ENCODE data around the gene DENND2A.

DENND2A gene

DNA sequence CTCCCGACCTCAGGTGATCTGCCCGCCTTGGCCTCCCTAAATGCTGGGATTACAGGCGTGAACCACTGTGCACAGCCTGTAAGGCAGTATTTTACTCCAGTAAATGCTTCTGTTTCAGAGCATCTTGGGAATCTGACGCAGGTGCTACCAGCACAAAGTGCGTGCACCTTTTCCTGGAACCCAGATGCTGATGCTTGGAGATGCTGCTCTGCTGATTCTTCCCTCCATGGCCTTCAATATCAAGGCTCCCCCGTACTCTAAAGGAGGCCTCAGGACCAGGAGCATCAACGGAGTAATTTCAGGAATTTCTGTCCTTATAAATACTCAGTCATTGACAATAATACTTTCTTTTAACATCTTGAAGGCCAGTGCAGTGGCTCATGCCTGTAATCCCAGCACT, 23.5 kb downstream of the DENND2A start:
- Histone ChIP-seq H3K36me3 (ENCODE audit: control insufficient read depth in 2 of 2, insufficient read depth in 2 of 2, low read length in 2 of 2) (no peaks in the 10 kb centered on the region), H3K9me3 (ENCODE audit: control insufficient read depth in 2 of 2, low read length in 2 of 2) (no peaks in the 10 kb centered on the region), H3K4me3 (ENCODE audit: low read length in 2 of 2) (no peak overlapping the region), H3K27ac (ENCODE audit: low read length) (no peak overlapping the region), H3K27me3 (ENCODE audit: control insufficient read depth in 1 of 2, insufficient read depth in 2 of 2, low read length in 2 of 2) (no peaks in the 10 kb centered on the region), H3K4me1 (ENCODE audit: control insufficient read depth, insufficient read depth, low read length) (no peaks in the 10 kb centered on the region), H3K9ac (ENCODE audit: low read length in 2 of 2) (no peak overlapping the region)

DNA sequence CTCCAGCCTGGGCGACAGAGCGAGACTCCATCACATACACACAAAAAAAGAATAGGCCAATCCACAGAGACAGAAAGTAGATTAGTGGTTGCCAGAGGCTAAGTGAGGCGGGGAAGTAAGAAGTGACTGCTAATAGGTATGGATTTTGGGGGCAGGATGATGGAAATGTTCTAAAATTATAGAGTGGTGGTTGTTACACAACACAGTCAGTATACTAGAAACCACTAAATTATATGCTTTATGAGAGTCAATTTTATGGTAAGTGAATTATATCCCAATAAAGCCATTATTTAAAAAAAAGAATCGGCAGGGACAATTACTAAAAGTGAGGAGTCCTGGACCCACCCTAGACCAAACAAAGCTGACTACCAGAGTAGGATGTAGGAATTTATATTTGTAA, 24.3 kb downstream of the DENND2A start:
- Histone ChIP-seq H3K4me3 (ENCODE audit: low read length in 2 of 2) (no peak overlapping the region), H3K27ac (ENCODE audit: low read length) (no peak overlapping the region), H3K9ac (ENCODE audit: low read length in 2 of 2) (no peak overlapping the region), H3K27me3 (ENCODE audit: control insufficient read depth in 1 of 2, insufficient read depth in 2 of 2, low read length in 2 of 2) (no peaks in the 10 kb centered on the region), H3K4me1 (ENCODE audit: control insufficient read depth, insufficient read depth, low read length) (no peaks in the 10 kb centered on the region), H3K9me3 (ENCODE audit: control insufficient read depth in 2 of 2, low read length in 2 of 2) (no peaks in the 10 kb centered on the region), H3K36me3 (ENCODE audit: control insufficient read depth in 2 of 2, insufficient read depth in 2 of 2, low read length in 2 of 2) (no peaks in the 10 kb centered on the region)

DNA sequence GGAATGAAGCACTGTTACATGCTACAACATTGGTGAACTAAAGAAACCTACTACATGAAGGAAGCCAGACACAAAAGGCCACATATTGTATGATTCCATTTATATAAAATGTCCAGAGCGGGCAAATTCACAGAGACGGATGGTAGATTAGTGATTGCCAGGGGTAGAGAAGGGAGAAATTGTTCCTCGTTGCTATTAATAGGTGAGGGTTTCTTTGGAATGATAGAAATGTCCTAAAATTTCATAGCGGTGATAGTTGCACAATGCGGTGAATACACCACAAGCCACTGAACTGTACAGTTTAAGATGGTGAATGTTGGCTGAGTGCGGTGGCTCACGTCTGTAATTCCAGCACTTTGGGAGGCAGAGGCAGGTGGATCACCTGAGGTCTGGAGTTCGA, 29.0 kb downstream of the DENND2A start:
- H3K9me3 ChIP-seq (ENCODE audit: control insufficient read depth in 2 of 2, low read length in 2 of 2) = no peaks in the 10 kb centered on the region
- no peaks in the 10 kb centered on the region for H3K27me3 ChIP-seq (ENCODE audit: control insufficient read depth in 1 of 2, insufficient read depth in 2 of 2, low read length in 2 of 2)
- no peaks in the 10 kb centered on the region for H3K36me3 ChIP-seq (ENCODE audit: control insufficient read depth in 2 of 2, insufficient read depth in 2 of 2, low read length in 2 of 2)
- H3K4me1 ChIP-seq (ENCODE audit: control insufficient read depth, insufficient read depth, low read length) = peaks cover 14% of the 10 kb centered on the region
- H3K4me3 ChIP-seq (ENCODE audit: low read length in 2 of 2) = no peak overlapping the region
- H3K27ac ChIP-seq (ENCODE audit: low read length) = no peak overlapping the region
- H3K9ac ChIP-seq (ENCODE audit: low read length in 2 of 2) = no peak overlapping the region

DNA sequence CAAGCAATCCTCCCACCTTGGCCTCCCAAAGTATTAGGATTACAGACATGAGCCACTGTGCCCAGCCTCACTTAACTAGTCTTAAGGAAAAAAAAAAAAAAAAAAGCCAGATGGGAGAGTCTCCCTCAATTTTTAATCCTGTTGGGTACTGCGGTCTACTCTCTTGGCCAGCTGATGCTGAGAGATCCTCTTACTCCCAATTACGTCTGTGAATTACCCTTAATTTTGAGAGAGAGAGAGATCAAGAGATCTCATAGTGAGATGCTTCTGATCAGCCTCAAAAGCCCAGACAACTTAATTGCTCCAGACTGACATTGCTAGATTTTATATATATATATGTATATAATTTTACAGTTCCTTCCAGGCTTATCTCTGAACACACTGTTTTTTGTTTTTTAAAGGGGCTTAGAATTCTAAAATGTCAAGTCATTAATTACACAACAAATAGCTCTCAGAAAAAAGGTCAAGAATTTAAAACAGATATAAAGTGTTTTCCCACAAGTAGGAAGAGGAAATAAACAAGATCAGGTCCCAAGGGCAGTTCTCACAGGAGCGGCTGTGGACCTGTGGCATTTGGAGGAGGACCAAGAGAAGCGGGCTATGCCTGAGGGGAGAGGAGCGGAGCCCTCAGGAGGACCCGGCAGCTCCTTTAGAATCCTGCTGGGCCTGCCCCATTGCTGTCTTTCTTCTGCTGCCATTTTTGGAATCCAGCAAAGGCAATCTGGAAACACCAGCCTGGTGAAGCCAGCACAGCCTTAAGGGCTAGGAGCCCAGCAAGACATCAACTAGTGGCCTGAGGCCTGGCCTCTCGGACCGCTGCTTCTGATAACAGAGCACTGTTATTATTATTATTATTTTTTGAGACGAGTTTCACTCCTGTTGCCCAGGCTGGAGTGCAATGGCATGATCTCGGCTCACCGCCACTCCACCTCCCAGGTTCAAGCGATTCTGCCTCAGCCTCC, 30.1 kb downstream of the DENND2A start:
- Histone ChIP-seq H3K9me3 (ENCODE audit: control insufficient read depth in 2 of 2, low read length in 2 of 2) (no peaks in the 10 kb centered on the region), H3K4me1 (ENCODE audit: control insufficient read depth, insufficient read depth, low read length) (peaks cover 21% of the 10 kb centered on the region), H3K36me3 (ENCODE audit: control insufficient read depth in 2 of 2, insufficient read depth in 2 of 2, low read length in 2 of 2) (no peaks in the 10 kb centered on the region), H3K9ac (ENCODE audit: low read length in 2 of 2) (no peak overlapping the region), H3K27ac (ENCODE audit: low read length) (no peak overlapping the region), H3K4me3 (ENCODE audit: low read length in 2 of 2) (no peak overlapping the region), H3K27me3 (ENCODE audit: control insufficient read depth in 1 of 2, insufficient read depth in 2 of 2, low read length in 2 of 2) (no peaks in the 10 kb centered on the region)

DNA sequence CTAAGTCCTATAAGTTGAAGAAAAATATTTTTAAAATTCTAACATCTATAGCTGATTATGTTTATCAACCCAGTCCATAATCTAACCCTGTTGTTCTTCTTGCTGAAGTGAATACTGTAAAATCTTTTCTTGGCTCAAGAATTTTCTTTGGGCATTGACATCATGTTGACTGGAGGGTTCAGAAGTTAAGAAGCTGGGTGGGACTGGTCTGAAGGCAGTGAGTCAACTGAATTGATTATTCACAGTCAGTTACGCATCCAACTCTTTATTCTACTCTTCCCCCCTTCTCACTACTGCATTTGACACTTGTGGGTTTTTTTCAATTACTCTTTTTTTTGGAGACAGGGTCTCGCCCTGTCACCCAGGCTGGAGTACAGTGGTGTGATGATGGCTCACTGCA, 31.0 kb downstream of the DENND2A start:
- H3K9me3 ChIP-seq (ENCODE audit: control insufficient read depth in 2 of 2, low read length in 2 of 2) = no peaks in the 10 kb centered on the region
- H3K9ac ChIP-seq (ENCODE audit: low read length in 2 of 2) = no peak overlapping the region
- no peak overlapping the region for H3K4me3 ChIP-seq (ENCODE audit: low read length in 2 of 2)
- H3K27me3 ChIP-seq (ENCODE audit: control insufficient read depth in 1 of 2, insufficient read depth in 2 of 2, low read length in 2 of 2) = no peaks in the 10 kb centered on the region
- no peak overlapping the region for H3K27ac ChIP-seq (ENCODE audit: low read length)
- peaks cover 21% of the 10 kb centered on the region for H3K4me1 ChIP-seq (ENCODE audit: control insufficient read depth, insufficient read depth, low read length)
- H3K36me3 ChIP-seq (ENCODE audit: control insufficient read depth in 2 of 2, insufficient read depth in 2 of 2, low read length in 2 of 2) = no peaks in the 10 kb centered on the region

DNA sequence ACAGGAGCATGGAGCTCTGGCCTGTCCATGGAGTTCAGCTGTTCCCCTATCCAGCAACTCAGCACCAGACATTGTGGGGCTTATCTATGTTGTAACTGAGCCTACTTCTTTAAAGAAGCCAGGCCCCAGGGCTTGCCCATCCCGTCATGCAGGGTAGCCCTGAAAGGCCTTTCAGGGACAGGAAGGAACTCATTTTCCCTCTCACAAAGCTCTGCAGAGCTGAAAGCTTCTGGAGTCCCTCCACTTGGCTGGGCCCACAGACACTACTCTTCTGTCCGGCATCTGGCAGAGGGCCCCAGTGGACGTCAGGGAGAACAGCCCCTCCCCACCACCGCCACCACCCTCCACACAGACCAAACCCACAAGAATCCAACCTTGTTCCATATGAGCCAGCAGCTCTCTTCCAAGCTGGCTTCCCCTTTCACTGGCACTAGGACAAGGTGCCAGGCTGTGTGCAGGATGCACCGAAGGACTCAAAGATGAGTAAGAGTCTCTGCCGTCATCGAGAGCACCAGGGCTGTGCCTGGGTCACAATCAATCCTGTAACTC, 33.1 kb downstream of the DENND2A start:
- no peak overlapping the region for H3K9ac ChIP-seq (ENCODE audit: low read length in 2 of 2)
- H3K36me3 ChIP-seq (ENCODE audit: control insufficient read depth in 2 of 2, insufficient read depth in 2 of 2, low read length in 2 of 2) = no peaks in the 10 kb centered on the region
- H3K4me1 ChIP-seq (ENCODE audit: control insufficient read depth, insufficient read depth, low read length) = peaks cover 21% of the 10 kb centered on the region
- no peaks in the 10 kb centered on the region for H3K9me3 ChIP-seq (ENCODE audit: control insufficient read depth in 2 of 2, low read length in 2 of 2)
- no peak overlapping the region for H3K4me3 ChIP-seq (ENCODE audit: low read length in 2 of 2)
- H3K27me3 ChIP-seq (ENCODE audit: control insufficient read depth in 1 of 2, insufficient read depth in 2 of 2, low read length in 2 of 2) = no peaks in the 10 kb centered on the region
- peak overlapping the region; percentile 42 for H3K27ac ChIP-seq (ENCODE audit: low read length)

DNA sequence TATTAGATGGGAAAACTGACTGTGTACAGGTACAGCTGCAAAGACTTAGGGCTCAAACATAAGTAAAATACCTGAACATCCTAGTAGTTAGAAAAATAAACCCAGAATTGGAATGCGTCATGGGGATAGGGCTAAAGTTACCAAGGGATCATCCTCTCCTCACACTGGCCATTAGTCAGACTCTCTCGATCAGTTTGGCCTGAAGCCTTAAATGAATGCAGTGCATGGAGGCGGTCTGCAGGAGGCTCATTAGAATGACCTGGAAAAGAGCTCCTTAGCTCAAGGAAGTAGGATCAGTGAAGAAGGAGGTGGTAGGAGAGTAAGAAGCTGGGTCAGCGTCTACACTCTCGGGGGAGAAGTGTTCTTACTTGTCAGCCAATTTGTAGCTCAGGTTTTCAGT, 35.3 kb downstream of the DENND2A start:
- H3K4me1 ChIP-seq (ENCODE audit: control insufficient read depth, insufficient read depth, low read length) = peaks cover 21% of the 10 kb centered on the region
- no peak overlapping the region for H3K4me3 ChIP-seq (ENCODE audit: low read length in 2 of 2)
- peaks cover 5 to 11% of the 10 kb centered on the region in 2 donors for H3K36me3 ChIP-seq (ENCODE audit: control insufficient read depth in 2 of 2, insufficient read depth in 2 of 2, low read length in 2 of 2)
- H3K27me3 ChIP-seq (ENCODE audit: control insufficient read depth in 1 of 2, insufficient read depth in 2 of 2, low read length in 2 of 2) = no peaks in the 10 kb centered on the region
- H3K27ac ChIP-seq (ENCODE audit: low read length) = no peak overlapping the region
- no peak overlapping the region for H3K9ac ChIP-seq (ENCODE audit: low read length in 2 of 2)
- H3K9me3 ChIP-seq (ENCODE audit: control insufficient read depth in 2 of 2, low read length in 2 of 2) = no peaks in the 10 kb centered on the region

DNA sequence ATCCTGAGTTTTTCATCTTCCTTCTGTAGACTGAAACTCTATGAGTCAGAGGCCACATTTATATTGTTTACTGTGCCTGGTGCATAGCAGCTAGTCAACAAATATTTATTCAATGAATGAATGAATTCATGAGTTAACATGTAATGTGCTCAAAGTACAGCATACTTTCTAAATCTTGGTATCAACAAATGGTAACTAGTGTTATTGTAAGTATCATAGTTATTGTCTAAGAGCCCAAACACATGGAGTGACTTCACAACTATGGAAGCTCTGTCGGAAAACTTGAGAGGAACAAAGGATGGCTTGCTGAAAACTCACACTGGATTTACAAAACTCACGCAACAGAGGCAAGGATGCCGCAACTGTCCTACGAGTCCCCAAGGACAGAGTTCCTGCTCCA, 35.9 kb downstream of the DENND2A start:
- no peak overlapping the region for H3K9ac ChIP-seq (ENCODE audit: low read length in 2 of 2)
- no peaks in the 10 kb centered on the region for H3K27me3 ChIP-seq (ENCODE audit: control insufficient read depth in 1 of 2, insufficient read depth in 2 of 2, low read length in 2 of 2)
- peaks cover 21% of the 10 kb centered on the region for H3K4me1 ChIP-seq (ENCODE audit: control insufficient read depth, insufficient read depth, low read length)
- H3K36me3 ChIP-seq (ENCODE audit: control insufficient read depth in 2 of 2, insufficient read depth in 2 of 2, low read length in 2 of 2) = peaks cover 6 to 11% of the 10 kb centered on the region in 2 donors
- no peak overlapping the region for H3K27ac ChIP-seq (ENCODE audit: low read length)
- no peak overlapping the region for H3K4me3 ChIP-seq (ENCODE audit: low read length in 2 of 2)
- no peaks in the 10 kb centered on the region for H3K9me3 ChIP-seq (ENCODE audit: control insufficient read depth in 2 of 2, low read length in 2 of 2)

DNA sequence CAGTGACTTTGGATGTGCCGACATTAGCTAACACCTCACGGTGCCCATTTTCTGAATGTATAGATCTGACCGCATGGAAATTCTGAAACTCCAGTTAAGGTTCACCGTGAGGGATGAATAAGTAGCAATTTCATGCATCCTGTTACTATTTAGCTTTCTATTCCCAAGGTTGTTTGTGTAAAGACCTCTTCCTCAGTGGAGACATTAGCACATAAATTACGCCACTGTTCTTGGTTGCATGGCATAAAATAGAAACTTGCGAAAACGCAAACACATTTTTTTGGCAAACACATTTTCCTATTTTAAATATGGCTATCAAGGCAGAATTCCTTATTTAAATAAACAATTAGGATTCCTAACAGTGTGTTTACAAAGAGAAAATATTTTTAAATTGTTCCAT, 36.5 kb downstream of the DENND2A start:
- peaks cover 6 to 11% of the 10 kb centered on the region in 2 donors for H3K36me3 ChIP-seq (ENCODE audit: control insufficient read depth in 2 of 2, insufficient read depth in 2 of 2, low read length in 2 of 2)
- no peak overlapping the region for H3K4me3 ChIP-seq (ENCODE audit: low read length in 2 of 2)
- no peaks in the 10 kb centered on the region for H3K27me3 ChIP-seq (ENCODE audit: control insufficient read depth in 1 of 2, insufficient read depth in 2 of 2, low read length in 2 of 2)
- no peak overlapping the region for H3K27ac ChIP-seq (ENCODE audit: low read length)
- peaks cover 21% of the 10 kb centered on the region for H3K4me1 ChIP-seq (ENCODE audit: control insufficient read depth, insufficient read depth, low read length)
- no peaks in the 10 kb centered on the region for H3K9me3 ChIP-seq (ENCODE audit: control insufficient read depth in 2 of 2, low read length in 2 of 2)
- no peak overlapping the region for H3K9ac ChIP-seq (ENCODE audit: low read length in 2 of 2)

DNA sequence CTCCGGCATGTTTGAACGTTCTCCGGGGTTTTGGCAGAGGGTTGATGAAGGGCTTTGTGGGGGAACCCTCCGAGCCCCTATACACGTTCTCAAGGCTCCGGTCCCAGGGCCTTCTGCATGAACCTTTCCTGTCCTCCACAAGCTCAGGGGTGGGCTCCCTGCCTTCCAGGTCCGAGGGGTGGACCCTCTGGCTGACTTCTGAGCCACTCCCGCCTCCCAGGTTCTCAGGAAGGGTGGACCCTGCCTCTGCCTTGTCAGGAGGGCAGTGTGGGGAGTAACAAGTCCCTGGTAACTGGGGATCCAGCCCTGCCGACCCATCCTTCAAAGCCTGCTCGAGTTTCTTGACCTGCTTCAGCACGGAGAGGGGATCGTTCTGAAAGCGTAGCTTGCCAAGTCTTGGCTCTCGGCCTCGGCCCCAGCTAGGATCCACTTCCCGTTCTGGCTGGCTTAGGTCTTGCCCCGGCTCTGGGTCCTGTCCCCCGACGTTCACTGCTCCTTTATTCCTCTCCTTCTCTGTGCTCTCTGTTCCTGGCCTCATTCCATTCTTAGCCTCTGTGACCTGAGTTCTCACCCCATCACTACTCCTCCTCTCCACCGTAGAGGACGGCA, 38.9 kb downstream of the DENND2A start:
- Histone ChIP-seq H3K4me1 (ENCODE audit: control insufficient read depth, insufficient read depth, low read length) (peaks cover 10% of the 10 kb centered on the region), H3K27me3 (ENCODE audit: control insufficient read depth in 1 of 2, insufficient read depth in 2 of 2, low read length in 2 of 2) (no peaks in the 10 kb centered on the region), H3K27ac (ENCODE audit: low read length) (no peak overlapping the region), H3K36me3 (ENCODE audit: control insufficient read depth in 2 of 2, insufficient read depth in 2 of 2, low read length in 2 of 2) (peaks cover 6 to 11% of the 10 kb centered on the region in 2 donors), H3K4me3 (ENCODE audit: low read length in 2 of 2) (no peak overlapping the region), H3K9ac (ENCODE audit: low read length in 2 of 2) (no peak overlapping the region), H3K9me3 (ENCODE audit: control insufficient read depth in 2 of 2, low read length in 2 of 2) (no peaks in the 10 kb centered on the region)

DNA sequence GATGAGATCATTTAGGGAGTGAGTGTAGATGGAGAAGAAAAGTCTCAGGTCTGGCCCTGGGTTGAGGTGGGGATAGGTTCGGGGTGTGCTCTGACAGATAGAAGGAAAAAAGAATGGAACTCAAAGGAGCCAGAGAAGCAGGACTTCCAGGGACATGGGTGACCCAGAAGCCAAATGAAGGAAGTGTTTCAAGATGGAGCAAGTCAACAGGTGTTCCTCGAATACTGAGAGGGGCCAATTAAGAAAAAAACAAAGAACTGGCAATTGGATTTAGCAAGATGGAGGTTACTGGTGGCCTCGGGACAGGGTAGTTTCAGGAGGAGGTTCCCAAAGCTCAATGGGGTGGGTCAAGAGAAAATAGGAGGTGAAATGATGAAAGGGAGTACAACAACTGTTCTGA, 40.3 kb downstream of the DENND2A start:
- no peak overlapping the region for H3K4me3 ChIP-seq (ENCODE audit: low read length in 2 of 2)
- peaks cover 6 to 11% of the 10 kb centered on the region in 2 donors for H3K36me3 ChIP-seq (ENCODE audit: control insufficient read depth in 2 of 2, insufficient read depth in 2 of 2, low read length in 2 of 2)
- H3K9ac ChIP-seq (ENCODE audit: low read length in 2 of 2) = no peak overlapping the region
- no peak overlapping the region for H3K27ac ChIP-seq (ENCODE audit: low read length)
- H3K27me3 ChIP-seq (ENCODE audit: control insufficient read depth in 1 of 2, insufficient read depth in 2 of 2, low read length in 2 of 2) = no peaks in the 10 kb centered on the region
- H3K4me1 ChIP-seq (ENCODE audit: control insufficient read depth, insufficient read depth, low read length) = peaks cover 3% of the 10 kb centered on the region
- no peaks in the 10 kb centered on the region for H3K9me3 ChIP-seq (ENCODE audit: control insufficient read depth in 2 of 2, low read length in 2 of 2)
